GM19099 (cell line): ENCODE results near the gene WDR70.

Experiments
- POLR2A ChIP-seq: IDR thresholded peaks from 3 replicates; pipeline ENCODE4 v1.6.1; 2011; ENCODE audit warnings: low read depth; ENCODE audit not compliant: insufficient read length; ENCODE audit errors: extremely low read depth

The WDR70 gene

DNA sequence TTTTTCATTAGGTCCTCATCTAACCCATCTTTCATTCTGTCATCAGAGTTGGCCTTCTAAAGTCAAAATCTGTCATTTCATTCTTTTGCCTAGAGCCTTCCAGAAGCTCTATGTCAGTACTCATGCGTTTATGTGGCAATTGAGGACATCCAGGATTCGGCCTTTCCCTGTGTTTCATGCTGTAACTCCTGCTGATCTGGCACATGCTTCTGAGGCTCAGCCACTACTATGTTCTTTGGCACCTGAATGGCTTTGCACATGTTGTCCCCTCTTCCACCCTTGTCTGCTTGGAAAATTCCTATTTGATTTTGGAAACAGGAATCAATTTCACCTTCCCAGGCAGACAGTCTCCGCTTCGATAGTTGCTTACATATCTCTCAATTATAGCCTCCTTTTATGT is 375.9 kb downstream of the WDR70 start:
- no peak for TF ChIP-seq POLR2A

DNA sequence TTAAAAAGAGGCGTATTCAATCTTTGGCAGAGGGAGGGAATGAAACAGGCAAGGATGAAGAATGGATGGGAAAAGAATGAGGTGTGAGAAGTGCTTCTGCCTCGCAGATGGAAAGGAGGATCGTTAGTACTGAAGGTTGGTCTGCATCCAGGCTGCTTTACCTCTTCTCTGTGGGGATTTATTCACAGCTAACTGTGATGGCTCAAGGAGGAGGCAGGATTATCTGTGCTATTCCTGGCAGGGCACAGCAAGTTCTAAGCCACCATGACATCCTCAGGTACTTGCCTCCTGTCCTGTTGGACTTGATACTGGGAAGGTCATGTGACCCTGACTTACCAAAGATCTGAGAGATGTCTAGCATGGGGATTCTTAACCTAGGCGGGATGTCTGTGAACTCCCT is 376.5 kb downstream of the WDR70 start:
- TF ChIP-seq POLR2A: no peak

DNA sequence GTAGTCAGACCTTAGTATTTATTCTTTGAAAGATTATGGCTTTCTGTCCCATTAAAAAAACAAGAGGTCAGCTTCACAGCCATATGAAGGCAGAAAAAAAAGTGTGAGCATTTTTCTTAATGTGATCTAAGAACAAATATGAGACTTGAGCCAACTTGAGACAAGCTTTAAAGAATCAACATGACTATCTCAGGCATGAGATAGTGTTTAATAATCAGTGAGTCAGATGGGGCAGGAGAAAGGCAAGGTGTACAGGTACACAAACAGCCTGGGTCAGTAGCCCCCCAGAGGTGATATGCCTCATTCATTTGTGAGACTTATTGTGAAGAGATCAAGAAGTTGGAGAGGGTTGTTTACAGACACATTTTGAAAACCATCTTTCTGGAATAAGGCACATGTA is 377.1 kb downstream of the WDR70 start:
- TF ChIP-seq POLR2A: no peak

DNA sequence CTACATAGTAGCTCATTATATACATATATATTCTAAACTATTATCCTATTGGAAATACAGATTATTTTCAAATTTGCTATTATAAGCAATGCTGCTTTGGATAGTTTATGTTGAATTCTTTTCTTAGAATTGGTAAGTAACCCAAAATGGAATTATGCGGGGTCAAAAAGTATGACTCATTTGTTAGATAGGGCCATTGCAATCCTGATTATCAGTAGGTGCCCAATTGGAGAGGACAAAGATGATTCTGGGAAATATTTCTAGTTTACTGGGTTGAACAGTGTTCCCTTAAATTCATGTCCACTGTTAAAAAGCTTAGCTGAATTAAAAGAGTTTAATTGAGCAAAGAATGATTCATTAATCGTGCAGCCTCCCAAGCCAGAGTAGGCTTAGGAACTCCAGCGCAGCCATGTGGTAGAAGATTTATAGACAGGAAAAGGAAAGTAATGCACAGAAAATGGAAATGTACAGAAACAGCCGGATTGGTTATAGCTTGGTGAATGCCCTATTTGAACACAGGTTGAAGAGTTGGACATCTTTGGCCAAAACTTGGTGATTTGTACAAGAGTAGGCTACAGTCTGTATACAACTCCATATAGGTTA is 379.0 kb downstream of the WDR70 start:
- TF ChIP-seq POLR2A: no peak

DNA sequence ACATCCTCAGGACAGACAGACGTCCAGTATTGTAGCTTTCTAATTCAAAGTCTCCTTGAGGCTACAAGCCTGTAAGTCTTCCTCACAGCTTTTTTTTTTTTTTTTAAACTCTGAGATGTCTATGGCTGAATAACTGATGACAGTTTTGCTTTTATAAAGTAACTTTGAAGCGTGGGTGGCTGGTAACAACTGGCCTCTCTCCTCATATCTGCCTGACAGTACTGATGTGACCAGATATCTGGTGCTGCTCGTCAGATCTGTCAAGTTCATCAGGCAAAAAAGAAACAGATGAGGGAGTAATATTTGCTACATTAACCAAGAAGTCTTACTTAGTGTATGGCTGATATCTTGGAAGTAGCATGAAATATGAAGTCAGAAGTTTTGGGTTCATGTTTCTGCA is 388.1 kb downstream of the WDR70 start:
- no peak for TF ChIP-seq POLR2A

DNA sequence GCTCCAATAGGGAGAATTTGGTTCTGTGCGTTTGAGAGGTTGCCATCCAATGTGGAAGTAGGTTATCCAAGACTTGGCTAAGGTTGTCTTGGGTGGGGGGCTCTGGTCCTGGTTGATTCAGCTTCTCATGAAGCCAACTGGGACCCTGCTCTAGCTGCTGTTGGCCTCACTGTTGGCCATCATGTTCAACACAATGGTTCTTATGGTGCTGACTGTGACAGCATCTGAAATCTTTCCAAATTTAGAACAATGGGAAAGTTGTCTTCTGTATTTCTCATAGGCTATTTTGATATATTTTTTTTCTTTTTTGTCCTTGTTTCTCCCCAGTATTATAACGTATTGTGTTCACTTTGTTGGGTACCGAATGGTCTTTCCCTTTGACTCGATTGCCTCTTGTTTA is 388.8 kb downstream of the WDR70 start:
- TF ChIP-seq POLR2A: no peak

DNA sequence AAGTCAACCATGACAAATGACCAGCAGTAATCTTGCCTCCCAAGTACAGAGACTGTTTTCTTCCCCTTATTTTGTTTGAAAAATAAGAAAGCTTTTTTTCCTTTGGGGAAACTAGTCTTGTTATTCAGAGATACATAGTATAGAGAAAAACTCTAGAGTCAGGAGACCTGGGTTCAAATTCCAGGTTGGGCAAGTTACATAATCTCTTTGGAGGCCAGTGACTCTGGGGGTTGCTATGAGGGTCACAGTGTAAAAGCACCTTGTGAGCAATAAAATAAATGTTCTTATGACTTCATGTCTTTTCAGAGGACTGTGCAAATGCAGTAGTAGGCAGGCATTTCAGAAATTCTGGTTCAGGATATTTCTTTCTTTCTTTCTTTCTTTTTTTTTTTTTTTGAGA is 389.3 kb downstream of the WDR70 start:
- no peak for TF ChIP-seq POLR2A

DNA sequence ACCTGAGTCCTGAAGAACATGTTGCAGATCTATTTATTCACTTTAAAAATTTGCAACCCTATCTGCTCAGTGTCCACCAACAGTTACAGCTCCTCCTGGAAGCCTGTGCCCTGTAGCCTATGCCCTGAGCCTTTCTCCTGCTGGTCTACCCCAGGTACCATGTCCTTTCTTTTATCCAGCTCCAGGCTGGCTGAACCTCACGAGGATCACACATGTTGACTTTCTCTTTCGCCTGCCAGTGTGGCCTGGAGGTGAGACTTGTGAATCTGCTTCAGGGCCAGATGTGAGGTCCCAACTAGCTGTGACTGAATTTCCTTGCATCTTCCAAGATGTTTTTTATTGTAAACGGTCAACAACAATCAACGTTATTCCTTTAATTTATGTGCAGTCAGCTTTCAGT is 390.0 kb downstream of the WDR70 start:
- TF ChIP-seq POLR2A: no peak

DNA sequence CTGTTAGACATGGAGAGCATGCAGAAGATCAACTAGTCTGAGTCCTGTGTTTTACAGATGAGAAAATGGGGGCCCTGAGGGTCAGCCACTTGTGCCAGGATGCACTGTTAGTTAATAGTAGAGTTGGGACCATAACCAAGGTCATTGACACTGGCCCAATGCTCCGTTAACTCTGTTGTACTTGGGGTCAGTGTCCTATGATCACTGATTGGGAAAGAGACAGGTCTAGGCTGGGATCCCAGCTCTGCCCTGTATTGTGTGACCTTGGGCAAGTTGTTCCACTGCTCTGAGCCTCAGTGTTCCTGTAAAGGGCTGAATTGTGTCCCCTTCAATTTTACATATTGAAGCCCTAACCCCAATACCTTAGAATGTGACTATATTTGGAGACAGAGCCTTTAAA is 390.7 kb downstream of the WDR70 start:
- no peak for TF ChIP-seq POLR2A

DNA sequence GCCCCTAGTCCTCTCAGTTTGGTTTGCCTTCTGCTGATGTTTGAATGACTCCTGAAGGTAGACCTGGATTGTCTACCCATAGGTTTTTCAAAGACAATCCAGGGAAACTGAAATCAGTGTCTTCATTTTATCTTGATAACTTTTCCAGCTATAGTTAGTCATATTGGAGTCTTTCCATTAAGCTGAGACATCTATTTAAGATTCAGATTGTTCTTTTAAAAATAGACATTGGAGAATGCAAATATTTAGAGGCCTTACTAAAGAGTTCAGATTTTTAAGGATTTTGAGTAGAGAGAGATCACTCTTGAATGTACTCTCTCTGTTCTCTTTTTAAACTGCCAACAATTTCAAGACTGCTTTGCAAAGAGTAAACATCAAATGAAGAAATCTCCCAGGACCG is 391.7 kb downstream of the WDR70 start:
- no peak for TF ChIP-seq POLR2A

DNA sequence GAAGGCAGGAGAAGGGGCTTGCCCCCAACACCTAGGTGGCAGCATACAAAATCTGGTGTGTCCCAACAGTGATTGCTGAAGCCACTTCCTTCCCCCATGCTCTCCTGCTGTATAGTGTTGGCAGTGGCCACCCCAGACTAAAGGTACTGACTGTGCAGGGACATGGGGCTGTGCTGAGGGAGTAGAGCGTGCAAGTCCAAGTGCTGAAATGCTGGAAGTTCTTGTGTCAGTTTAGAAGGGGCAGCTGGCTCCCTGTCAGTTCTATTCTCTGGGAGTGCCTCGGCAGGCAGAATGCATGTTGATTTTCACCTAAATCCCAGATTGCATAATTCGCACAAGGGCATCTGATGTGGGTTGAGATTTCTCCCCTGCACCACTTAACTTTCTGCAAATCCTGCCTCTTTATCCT is 392.1 kb downstream of the WDR70 start:
- no peak for TF ChIP-seq POLR2A

DNA sequence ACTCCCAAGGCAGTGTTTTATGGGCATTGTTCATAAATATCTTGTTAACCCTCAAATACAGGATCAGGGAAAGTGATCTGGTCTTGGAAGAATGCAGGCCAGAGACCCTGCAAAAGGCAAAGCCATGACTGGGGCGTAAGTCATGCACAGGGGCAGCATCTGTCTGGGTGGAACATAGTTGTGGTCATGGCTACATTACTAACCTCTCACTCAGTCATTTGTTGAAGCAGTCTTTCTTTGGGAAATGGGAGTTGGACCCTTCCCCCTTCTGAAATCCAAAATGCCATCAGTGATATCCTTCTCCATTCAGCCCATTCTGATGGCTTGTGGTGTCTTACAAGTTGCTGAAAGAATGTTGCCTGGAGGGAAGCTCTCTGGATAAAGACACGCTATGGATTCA is 392.6 kb downstream of the WDR70 start:
- no peak for TF ChIP-seq POLR2A

DNA sequence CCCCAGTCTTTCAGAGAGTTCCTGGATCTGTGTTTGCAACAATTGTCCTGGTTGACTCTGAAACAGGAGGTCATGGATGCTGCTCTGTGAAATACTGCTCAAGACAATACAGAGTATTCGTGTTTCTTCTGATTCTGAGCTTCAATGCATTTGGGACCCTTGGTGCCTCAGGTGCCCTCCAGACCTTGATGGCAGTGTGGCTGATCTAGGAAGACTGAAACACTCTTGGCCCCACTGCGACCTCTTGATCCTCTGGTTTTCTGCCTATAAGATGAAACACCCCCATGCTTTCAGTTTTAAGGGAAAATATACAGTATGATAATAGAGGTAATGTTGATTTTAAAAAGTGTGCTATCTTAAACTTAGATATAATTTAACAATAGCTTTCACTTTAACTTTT is 393.1 kb downstream of the WDR70 start:
- TF ChIP-seq POLR2A: no peak

DNA sequence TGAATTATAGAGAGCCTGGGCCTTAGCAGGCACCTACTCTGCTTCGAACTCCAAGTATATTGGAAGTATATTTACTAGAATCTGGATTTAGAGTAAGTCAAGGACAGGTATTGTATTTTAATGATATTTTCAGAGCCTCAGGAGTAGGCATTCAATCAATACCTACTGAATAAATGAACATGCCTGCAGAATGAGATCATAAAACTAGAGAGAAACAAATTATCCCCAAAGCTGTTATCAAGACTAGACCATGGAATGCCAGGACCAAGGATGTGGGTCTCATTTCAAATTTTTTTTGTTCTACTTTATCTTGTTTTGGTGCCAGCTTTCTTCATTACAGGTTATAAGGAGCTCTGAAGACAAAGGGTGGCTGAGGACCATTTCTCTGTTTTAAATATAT is 394.7 kb downstream of the WDR70 start:
- TF ChIP-seq POLR2A: no peak

DNA sequence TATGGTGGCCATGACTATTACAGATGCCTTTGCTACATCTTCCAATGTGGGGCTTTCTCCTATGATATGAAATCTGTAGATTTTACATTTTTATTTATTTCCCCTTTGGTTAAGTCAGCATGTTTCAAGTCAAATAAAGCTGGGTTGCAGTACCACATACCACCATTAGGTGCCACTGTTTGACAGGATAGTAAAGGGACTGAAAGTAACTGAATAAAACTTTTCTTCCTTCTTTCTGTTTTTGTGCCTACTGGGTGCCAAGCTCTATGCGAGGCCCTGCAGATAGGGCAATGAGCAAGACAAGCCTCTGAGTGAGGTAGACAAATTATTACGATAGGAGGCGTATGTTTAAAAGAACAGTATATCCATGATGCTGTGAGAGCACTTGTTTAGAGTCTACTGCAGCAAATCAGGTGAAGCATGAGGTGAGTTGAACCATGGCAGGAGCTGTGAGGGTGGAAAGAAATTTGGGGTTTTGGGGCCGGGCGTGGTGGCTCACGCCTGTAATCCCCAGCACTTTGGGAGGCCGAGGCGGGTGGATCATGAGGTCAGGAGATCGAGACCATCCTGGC is 395.9 kb downstream of the WDR70 start:
- no peak for TF ChIP-seq POLR2A

DNA sequence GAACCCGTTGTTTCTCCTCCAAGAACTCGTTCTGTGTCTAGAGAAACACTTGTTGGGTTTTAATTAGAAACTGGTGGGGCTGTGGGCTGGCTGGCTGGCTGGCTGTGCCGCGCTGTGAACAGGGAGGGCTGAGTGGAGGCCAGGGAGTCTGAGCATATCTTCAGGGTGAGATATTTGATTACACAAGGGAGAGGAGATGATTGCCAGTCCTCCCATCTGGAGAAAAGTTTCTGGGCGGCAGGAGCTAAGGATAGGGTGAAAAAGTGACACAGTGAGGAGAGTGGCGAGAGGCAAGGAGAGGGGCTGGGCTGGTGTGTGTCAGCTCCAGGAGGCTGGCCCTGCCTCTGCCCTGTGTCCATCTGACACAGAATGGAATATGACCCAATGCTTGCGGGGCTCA is 397.7 kb downstream of the WDR70 start:
- TF ChIP-seq POLR2A: no peak
